HG02642 (cell line): ENCODE data around the gene SLC43A1.
"Not testable (repeated sequence)": the region's sequence is repeated elsewhere in the genome, so short reads cannot be mapped to it uniquely, and the experiment has no call there.

ENCODE experiments used
- ATAC-seq: cut with Tn5 transposase; IDR thresholded peaks from one replicate; pipeline ENCODE4 v1.9.1; 2021; ENCODE audit warnings: mild to moderate bottlenecking; ENCODE audit not compliant: unreplicated experiment, poor library complexity

The SLC43A1 gene

GRCh38 chr11:57464539-57465181 is 50.8 kb downstream of the SLC43A1 start:
- no peak for ATAC-seq

- ATAC-seq = no peak
Observed at GRCh38 chr11:57463671-57464538, 51.6 kb downstream of the SLC43A1 start.

- no peak for ATAC-seq
Observed at GRCh38 chr11:57462597-57462996, 52.9 kb downstream of the SLC43A1 start.

GRCh38 chr11:57461841-57462489 is 53.5 kb downstream of the SLC43A1 start:
- no peak for ATAC-seq

- ATAC-seq = no peak
Observed at GRCh38 chr11:57460758-57461749, 54.4 kb downstream of the SLC43A1 start.

GRCh38 chr11:57460022-57460757 is 55.3 kb downstream of the SLC43A1 start, which contains the start of gene RTN4RL2:
Gene RTN4RL2, plus strand, starts transcription at chr11:57460528. Its CDS starts 338 bp downstream, at chr11:57460866.
- ATAC-seq = peak; percentile 39

- no peak for ATAC-seq
Observed at GRCh38 chr11:57459164-57460021, 56.1 kb downstream of the SLC43A1 start.

- no peak for ATAC-seq
Observed at GRCh38 chr11:57458410-57459163, 56.9 kb downstream of the SLC43A1 start.

GRCh38 chr11:57458060-57458409 is 57.5 kb downstream of the SLC43A1 start:
- no peak for ATAC-seq

- ATAC-seq = peak; percentile 31
Observed at GRCh38 chr11:57457643-57458023, 57.9 kb downstream of the SLC43A1 start.

- ATAC-seq = peak; percentile 72
Observed at GRCh38 chr11:57456960-57457642, 58.4 kb downstream of the SLC43A1 start.

- no peak for ATAC-seq
Observed at GRCh38 chr11:57453543-57454177, 61.8 kb downstream of the SLC43A1 start.

- ATAC-seq = no peak
Observed at GRCh38 chr11:57446055-57446454, 69.4 kb downstream of the SLC43A1 start.

GRCh38 chr11:57445122-57445394 is 70.4 kb downstream of the SLC43A1 start:
- ATAC-seq = not testable (repeated sequence)

GRCh38 chr11:57444362-57445121 is 71.0 kb downstream of the SLC43A1 start:
- no peak for ATAC-seq

GRCh38 chr11:57440744-57441414 is 74.6 kb downstream of the SLC43A1 start:
- no peak for ATAC-seq
